GM19372 (cell line): Measurements from ENCODE around the gene PIAS2.
"Not testable (repeated sequence)": the region's sequence is repeated elsewhere in the genome, so short reads cannot be mapped to it uniquely, and the experiment has no call there.

ENCODE experiments used
- ATAC-seq: cut with Tn5 transposase; IDR thresholded peaks from one replicate; pipeline ENCODE4 v1.9.1; 2021; ENCODE audit warnings: mild to moderate bottlenecking, low read depth, moderate library complexity; ENCODE audit not compliant: unreplicated experiment

The PIAS2 gene

DNA sequence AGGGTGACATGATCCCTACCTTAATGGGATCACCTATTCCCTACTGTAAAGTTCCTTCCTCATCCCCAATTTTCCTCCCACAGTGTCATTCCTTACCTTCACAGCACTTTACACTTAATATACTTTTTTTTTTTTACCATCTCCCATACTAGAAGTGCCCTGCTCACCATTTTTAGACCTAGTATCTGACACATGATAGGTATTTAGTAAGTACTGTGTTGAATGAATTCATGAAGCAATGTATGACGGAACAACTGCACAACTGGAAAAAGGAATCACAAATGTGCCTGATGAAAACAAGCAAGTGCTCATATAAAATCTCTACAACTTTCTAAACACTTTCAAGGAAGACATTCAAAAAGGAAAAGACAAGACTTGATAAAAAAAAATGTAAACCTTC lies 83.4 kb downstream of the PIAS2 start:
- no peak for ATAC-seq

GRCh38 chr18:46832849-46833248 lies 84.5 kb downstream of the PIAS2 start:
- no peak for ATAC-seq

- ATAC-seq = not testable (repeated sequence)
Observed at GRCh38 chr18:46832422-46832821, 84.9 kb downstream of the PIAS2 start.

GRCh38 chr18:46831434-46831833 lies 85.9 kb downstream of the PIAS2 start:
- ATAC-seq = no peak

- no peak for ATAC-seq
Observed at GRCh38 chr18:46830633-46831032, 86.7 kb downstream of the PIAS2 start.

DNA sequence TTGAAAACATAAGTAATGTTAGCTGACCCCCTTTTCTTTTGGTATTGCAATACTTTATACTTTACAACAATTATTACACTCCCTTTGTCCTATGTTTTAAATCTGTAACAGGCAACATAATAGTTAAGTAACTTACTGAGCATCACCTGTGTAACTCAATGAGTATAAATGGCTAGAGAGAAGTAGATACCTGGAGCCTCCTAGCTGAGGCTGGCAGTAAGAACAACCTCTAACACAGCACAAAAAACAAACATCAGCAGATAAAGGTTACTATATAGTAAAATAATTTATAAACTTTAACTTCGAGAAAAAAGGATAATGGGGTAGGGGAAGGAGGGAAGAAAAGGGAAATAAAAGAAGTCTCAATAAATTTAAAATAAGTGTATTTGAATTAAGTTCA lies 87.4 kb downstream of the PIAS2 start:
- ATAC-seq = no peak

GRCh38 chr18:46829531-46829930 lies 87.8 kb downstream of the PIAS2 start:
- no peak for ATAC-seq

DNA sequence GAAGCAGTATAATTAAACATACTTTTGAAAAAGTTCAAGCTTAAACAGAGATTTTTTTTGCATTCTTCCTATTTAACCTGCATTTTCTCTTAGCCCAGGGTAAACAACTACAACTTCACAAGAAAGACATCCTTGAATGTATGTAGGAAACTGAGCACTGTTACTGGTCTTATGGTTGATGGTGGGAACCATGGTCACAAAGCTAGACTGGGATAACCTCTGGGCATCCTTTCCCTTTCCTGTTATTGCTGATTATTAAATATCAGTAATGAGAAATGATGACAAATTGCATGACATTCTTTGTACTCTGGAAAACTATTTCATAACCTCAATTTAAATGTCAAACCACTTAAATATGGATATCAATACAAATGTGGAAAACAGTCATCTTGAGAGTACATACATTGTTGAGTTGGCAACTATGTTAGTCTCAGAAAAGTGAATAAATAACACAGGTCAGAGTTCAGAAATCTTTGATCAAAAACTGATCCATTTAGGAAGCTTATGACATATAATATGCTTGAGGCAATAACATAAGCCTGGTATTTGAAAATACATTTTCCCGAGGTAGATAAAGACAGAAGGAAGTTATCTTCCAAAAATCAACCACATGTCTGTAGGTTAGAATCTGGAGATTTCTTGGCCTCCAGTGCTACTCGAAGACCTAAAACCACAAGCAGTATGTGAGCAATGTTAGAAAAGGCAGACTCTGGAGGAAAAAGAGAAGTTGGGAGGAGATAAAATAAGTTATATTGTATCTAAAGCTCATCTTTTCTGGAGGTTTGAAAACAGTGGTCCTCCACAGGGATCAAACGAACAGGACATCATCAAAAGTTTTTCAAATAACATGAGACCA lies 95.2 kb downstream of the PIAS2 start:
- ATAC-seq = no peak

GRCh38 chr18:46820863-46821262 lies 96.4 kb downstream of the PIAS2 start:
- no peak for ATAC-seq

GRCh38 chr18:46815661-46816060 lies 101.6 kb downstream of the PIAS2 start:
- ATAC-seq = no peak

- no peak for ATAC-seq
Observed at GRCh38 chr18:46814399-46814798, 102.9 kb downstream of the PIAS2 start.

DNA sequence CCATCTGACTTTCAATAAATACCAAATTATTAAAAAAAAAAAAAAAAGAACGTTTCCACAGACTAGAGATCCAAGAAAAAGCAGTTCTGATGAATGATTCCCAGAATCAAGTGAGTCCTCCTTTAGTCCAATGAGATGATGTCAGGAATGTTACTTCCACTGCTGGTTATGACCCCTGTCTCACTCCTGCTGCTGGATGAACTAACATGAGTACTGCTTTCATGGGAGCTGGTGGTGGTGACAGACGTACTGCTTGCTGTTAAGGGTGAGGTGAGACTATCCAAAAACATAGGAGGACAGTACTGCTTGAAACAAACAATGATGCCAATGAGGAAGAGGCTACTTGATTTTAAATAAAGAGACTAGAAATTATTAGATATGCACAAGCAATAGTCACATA lies 105.0 kb downstream of the PIAS2 start:
- no peak for ATAC-seq

GRCh38 chr18:46810481-46811000 lies 106.8 kb downstream of the PIAS2 start:
- no peak for ATAC-seq

DNA sequence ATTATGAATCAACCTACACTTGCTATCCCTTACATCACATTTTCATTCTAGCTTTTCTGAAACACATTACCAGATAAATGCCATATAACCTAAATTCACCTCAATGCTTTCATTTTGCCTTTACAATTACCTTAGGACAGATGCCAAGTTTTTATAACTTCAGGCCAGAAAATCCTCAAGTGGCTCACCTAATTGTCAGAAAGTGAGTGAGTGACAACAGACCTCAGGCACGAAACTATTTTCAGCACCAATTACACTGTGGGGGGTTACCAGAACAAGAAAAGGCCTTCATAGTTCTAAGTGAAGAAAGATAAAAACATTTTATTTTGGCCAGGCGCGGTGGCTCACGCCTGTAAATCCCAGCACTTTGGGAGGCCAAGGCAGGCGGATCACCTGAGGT lies 108.2 kb downstream of the PIAS2 start:
- ATAC-seq = no peak

DNA sequence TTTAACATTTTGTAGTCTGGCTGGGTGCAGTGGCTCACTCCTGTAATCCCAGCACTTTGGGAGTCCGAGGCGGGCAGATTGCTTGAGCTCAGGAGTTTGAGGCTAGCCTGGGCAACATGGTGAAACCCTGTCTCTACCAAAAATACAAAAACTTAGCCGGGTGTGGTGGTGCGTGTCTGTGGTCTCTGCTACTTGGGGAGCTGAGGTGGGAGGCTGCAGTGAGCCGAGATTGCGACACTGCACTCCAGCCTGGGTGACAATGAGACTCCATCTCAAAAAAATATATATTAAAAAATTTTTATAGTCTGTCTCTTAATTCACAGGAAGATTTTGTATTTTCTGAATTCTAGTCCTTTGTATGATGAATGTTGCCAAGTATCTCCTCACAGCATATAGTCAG lies 121.4 kb downstream of the PIAS2 start:
- ATAC-seq = not testable (repeated sequence)

- no peak for ATAC-seq
Observed at GRCh38 chr18:46794607-46795006, 122.7 kb downstream of the PIAS2 start.

- no peak for ATAC-seq
Observed at GRCh38 chr18:46793565-46793964, 123.7 kb downstream of the PIAS2 start.

DNA sequence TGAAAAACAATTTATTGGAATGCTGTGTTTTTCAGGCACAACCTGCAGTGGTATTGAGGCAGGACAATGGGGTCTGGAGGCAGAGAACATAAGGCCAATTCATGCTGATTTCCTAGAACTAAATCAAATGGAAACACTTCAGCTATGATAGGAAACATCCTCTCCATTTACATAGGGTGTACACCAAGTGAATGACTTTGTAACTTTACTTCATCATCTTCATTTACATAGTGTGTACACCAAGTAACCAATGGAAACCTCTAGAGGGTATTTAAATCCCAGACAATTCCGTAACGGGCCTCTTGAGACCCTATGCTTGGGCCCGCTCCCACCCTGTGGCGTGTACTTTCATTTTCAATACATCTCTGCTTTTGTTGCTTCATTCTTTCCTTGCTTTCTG lies 128.2 kb downstream of the PIAS2 start:
- ATAC-seq = no peak

DNA sequence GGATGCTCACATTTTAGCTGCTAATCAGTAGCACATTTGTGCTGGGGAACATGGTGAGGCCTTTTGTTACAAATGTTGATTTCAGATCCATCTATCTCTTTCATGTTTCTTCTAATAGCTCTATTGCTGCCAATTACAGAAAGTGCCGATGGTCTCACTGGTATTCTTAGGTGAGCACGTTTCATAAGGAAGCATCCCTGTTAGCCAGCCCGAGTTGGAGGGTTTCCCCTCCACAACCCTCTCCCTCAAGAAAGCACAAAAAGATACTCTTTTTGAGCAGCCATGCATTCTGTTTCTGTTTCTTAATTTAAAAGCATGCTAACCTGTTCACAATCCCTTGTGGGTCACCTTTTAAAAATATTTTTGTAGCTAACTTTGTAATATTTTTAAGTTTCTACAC lies 129.6 kb downstream of the PIAS2 start:
- ATAC-seq = no peak

DNA sequence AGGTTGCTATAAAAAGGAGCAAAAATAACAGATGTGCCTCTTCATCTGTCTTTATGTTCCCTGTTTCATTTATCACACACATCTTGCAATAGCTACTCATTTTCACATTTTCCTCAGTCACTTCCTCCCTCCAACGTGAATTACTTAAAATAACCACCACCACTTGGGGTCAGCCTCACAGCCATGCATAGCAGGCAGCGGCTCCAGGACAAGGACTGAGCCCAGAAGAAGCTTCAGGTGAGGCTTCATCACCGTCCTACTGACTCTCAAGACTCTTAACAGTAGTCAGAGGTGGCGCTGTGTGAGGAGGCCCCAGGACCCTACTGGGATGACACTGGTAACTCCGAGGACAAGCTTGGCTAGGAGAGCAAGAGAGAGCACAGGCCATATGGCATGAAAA lies 144.9 kb downstream of the PIAS2 start:
- ATAC-seq = no peak

DNA sequence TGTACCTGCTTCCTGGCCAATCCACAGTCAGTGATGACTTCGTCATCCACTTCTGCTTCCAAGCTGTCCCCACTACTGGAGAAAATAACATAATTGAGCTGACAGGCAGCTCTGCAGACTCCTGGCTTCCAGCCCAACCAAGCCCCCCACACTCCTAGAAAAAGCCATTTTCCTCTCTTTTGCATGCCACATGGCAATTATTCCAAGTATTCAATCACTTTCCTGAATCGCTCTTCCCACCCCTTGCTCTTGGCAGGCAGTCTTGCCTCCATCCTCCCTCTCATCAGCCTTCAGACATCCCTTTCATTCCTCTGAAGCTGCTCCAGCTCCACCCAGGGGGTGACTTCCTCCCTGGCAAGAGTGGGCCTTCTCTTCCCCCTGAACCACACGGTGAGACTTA lies 146.2 kb downstream of the PIAS2 start:
- ATAC-seq = no peak

DNA sequence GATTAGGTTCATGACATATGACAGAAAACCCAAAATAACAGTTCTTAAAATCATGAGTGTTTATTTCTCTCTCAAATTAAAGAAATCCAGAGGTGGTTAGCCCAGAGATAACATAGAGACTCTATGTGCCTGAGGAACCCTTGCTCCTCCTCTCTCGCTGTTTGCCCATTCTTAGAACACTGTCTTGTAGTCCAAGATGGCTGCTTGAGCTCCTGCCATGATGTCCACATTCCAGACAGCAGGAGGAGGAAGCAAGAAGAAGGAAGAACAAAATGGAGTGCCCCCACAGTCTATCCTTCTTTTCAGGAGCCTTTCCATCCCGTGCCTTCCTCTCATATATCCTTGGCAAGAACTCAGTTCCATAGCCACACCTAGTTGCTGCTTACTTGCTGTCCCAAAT lies 146.6 kb downstream of the PIAS2 start:
- ATAC-seq = no peak
